HG03378 (cell line): ENCODE results near the gene ZBTB18.
"Not testable (repeated sequence)": the region's sequence is repeated elsewhere in the genome, so short reads cannot be mapped to it uniquely, and the experiment has no call there.

Experiments used
- ATAC-seq: cut with Tn5 transposase; IDR thresholded peaks from one replicate; pipeline ENCODE4 v1.9.1; 2021; ENCODE audit warnings: mild to moderate bottlenecking, moderate library complexity; ENCODE audit not compliant: unreplicated experiment

ZBTB18 gene

DNA sequence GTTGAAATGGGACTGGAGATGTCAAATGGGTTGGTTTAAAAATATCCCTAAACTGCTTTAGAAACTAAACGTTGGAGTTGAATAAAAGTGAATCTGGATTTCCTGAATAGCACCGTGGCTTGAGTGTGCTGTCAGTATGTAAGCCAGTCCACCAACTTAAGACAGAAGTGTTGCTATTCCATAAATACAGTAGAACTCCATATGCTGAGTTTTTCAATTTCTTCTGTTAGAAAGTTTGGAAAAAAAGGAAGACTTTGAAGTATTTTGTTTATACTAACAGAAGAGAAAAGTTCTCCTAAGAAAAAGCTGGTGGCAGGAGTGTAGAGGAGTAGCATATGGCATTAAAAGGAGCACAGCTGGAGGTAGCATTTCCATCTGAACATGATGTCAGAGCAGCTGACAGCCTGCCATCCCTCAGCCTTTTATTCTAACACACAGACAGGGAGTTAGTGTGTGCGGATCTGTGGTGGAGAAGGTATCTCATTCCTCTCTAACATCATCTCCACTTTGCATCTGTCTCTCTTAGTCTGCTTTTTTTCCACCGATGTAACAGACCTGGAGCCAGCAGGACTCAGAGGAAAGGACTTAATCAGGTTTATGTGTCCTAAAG, at the start of gene ZBTB18:
ZBTB18 (plus strand) TSS at position 449 of the 610 bp plus-strand sequence; CDS start at position 598, 149 bp downstream.
- no peak for ATAC-seq

- ATAC-seq, result no peak
These were observed 48.4 kb upstream of the ZBTB18 start for GRCh38 chr1:244002721-244003120.

DNA sequence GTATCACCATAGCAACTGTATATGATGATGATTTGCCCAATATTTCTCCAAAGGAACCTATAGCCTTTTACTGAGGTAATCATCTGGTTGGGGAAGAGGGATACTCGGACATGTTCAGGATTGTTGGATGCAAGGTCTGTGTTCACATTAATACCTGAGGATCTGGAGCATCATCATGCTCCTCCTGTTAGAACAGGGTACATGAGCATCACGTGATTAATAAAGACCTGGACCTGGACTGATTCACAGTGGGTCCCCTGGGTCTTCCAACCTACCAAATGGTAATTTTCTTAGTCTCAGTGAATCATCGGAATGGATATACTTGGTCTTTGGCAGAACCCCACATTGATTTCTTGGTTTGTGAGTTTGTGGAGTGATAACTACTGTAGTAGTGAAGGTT, 45.6 kb upstream of the ZBTB18 start:
- ATAC-seq, result no peak

GRCh38 chr1:244006381-244006901, 44.6 kb upstream of the ZBTB18 start:
- no peak for ATAC-seq

- no peak for ATAC-seq
These were observed 44.1 kb upstream of the ZBTB18 start for GRCh38 chr1:244006961-244007360.

- no peak for ATAC-seq
These were observed 40.9 kb upstream of the ZBTB18 start for GRCh38 chr1:244010191-244010590.

GRCh38 chr1:244010703-244011123, 40.4 kb upstream of the ZBTB18 start:
- no peak for ATAC-seq

DNA sequence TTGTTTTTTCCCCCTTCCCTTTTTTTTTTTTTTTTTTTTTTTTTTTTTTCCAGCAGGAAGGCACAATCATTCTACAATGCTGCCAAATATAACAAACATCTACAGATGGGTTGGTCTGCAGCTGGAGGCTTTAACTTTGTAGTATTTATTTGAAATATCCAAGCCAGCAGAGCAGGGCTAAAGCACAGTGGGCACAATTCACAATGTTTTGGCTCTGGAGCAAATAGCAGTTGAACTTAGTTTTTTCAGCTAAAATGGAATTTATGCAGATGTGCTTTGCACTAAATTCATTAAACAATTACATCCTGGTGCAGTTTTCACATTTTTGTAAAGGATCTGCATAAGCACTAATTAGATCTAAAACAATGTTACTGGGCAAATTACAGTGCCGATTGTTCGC, 39.8 kb upstream of the ZBTB18 start:
- no peak for ATAC-seq

DNA sequence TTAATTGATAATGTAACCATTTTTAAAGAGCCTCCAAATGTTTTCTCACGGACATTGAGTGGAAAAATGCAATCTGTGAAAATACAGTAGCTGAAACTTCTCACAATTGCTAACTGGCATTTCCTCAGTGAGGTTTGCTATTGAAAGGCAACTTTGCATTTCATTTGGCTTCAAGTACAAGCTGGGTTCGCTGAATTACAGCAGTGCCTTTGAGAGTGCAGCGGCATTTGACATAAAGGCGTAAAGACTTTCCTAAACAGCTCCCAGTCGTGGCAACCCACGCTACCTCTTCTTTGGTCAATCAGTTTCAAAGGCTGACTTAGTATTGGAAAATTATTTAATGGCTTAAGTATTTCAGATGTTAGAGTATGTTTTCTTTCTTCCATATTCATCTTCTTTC, 39.3 kb upstream of the ZBTB18 start:
- ATAC-seq, result no peak

GRCh38 chr1:244012202-244012601, 38.9 kb upstream of the ZBTB18 start:
- no peak for ATAC-seq

GRCh38 chr1:244013100-244013499, 38.0 kb upstream of the ZBTB18 start:
- ATAC-seq, result no peak

- ATAC-seq, result not testable (repeated sequence)
These were observed 36.2 kb upstream of the ZBTB18 start for GRCh38 chr1:244014862-244015261.

DNA sequence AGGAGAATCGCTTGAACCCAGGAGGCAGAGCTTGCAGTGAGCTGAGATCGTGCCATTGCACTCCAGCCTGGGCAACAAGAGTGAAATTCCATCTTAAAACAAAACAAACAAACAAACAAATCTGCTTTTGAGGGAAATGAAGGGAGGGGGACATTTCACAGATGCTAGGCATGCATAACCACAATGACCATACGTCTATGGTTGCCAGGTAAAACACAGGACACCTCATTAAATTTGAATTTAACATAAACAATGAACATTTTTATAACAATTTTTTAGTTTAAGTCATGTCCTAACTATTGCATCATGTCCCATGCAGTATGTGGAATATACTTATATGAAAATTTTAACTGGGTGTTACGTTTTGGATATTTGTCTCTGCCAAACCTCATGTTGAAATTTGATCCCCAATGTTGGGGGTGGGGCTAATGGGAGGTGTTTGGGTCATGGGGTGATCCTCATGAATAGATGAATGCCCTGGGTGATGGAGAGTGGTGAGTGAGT, 31.0 kb upstream of the ZBTB18 start:
- no peak for ATAC-seq

- ATAC-seq, result no peak
These were observed 29.7 kb upstream of the ZBTB18 start for GRCh38 chr1:244021427-244021826.

DNA sequence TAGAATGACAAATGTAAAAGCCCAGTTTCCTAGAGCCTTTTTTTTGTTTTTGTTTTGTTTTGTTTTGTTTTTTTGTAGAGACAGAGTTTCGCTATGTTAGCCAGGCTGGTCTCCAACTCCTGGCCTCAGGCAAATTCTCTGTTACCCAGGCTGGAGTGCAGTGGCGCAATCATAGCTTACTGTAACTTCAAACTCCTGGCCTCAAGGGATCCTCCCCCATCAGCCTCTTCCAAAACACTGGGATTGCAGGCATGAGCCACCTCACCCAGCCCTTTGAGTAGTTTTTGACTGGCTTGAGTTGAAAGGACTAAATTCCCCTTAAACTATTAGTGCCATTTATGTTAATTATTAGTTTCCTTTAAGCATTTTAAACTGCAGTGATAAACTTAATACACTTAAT, 28.8 kb upstream of the ZBTB18 start:
- no peak for ATAC-seq

GRCh38 chr1:244022864-244023440, 28.1 kb upstream of the ZBTB18 start:
- ATAC-seq, result no peak

DNA sequence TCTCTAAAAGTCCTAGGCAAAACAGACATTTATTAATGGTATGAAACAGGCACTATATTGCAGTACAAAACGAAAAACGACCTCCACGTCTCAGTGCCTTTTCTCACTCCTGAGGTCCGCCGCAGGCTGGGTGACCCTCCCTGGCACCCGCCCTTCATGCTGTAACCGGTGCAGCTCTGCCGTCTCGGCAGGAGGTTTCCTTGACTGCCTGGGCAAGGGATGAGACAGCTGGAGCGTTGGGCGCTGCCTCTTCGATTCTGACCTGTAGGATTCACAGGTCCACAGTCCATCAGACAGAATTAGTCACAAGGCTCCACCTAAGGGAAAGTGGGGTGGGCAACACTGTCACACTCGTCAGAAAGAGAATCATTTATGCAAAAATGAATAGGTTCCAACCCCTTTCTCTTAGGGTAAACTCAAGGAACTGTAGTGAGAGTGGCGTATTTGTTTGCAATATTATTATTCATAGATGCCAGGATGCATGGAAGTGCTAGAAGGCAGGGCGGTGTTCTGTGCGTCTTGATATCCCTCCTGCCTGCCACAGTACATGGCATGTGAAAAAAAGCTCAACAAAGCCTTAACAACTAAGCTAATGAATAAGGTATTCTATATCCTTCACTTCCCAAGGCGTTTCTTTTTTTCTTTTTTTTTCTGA, 23.5 kb upstream of the ZBTB18 start:
- no peak for ATAC-seq

DNA sequence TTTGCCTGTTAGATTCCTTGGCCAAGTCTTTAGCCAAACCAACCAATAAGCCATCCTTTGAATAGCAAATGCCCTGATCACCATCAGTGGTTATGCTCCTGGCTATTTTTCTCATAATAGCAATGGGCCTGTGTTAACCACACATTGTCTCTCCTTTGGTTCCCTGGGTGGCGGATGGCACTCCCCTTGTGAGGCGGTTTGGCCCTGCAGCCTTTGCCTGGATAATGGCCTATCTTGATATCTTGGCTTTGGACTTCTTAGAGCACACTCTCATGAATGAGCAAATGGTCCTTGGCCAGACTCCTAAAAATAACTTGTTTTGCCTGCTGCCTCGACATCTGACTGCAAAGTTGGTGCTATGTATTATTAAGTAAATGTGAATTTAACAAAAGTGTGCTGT, 22.4 kb upstream of the ZBTB18 start:
- ATAC-seq, result no peak

DNA sequence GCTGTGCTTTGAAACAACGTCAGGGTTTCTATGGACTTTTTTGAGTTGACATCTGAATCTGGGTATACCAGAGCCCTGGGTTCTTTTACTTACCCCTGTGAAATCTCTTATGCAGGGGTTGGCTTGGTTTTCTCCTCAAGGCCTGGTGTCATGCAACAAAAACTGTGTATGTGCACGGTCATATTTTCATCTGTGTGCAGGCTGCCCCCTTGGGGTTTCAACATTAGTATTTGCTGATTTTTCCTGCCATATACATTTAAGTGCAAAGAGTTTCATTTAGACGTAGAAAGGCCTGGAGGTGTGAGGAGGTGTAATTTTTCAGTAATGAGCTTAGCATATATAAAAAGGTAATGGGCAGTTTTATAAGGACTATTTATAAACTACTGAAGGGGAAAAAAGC, 22.0 kb upstream of the ZBTB18 start:
- no peak for ATAC-seq

DNA sequence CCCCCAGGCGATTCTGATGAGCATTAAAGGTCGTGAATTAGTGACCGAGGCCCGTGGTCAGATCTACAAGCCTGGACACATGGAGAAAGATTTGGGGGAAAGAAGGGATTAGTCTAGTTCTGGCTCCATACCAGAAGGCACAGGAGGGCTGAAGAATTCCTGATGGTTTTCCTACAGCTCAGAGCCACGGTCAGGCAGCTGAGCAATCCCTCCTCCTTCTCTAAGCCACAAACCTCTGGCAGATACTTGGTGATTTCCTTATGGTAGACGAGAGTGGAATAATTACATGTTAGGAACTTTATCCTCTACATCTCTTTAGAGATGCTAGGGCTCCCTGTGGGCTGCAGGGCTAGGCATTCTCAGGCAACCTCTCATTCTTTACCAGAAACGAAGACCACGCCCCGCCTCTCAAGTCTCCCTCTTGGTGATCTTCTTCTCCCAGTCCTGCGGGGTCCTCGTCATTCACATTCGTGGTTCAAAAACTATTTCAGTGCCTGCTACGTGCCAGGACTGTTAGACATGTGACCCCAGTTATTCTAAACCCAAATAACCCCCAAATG, 20.5 kb upstream of the ZBTB18 start:
- no peak for ATAC-seq

- no peak for ATAC-seq
These were observed 15.7 kb upstream of the ZBTB18 start for GRCh38 chr1:244035358-244035757.

GRCh38 chr1:244037252-244037651, 13.8 kb upstream of the ZBTB18 start:
- no peak for ATAC-seq
